HG03442 (cell line): ENCODE results near the gene FSIP1.

Experiments
- ATAC-seq: cut with Tn5 transposase; IDR thresholded peaks from one replicate; pipeline ENCODE4 v1.9.1; 2021; ENCODE audit warnings: mild to moderate bottlenecking, moderate library complexity; ENCODE audit not compliant: unreplicated experiment

The FSIP1 gene

GRCh38 chr15:39597751-39598185 is 184.9 kb downstream of the FSIP1 start:
- ATAC-seq: no peak

- no peak for ATAC-seq
Observed at GRCh38 chr15:39597336-39597735, 185.3 kb downstream of the FSIP1 start.

GRCh38 chr15:39596358-39597051 is 186.1 kb downstream of the FSIP1 start:
- no peak for ATAC-seq

GRCh38 chr15:39595338-39596221 is 187.1 kb downstream of the FSIP1 start:
- ATAC-seq: no peak

- ATAC-seq: no peak
Observed at GRCh38 chr15:39594446-39595337, 187.9 kb downstream of the FSIP1 start.

- no peak for ATAC-seq
Observed at GRCh38 chr15:39593656-39594445, 188.8 kb downstream of the FSIP1 start.

GRCh38 chr15:39593071-39593655 is 189.5 kb downstream of the FSIP1 start:
- no peak for ATAC-seq

GRCh38 chr15:39592500-39592899 is 190.1 kb downstream of the FSIP1 start:
- ATAC-seq: no peak

- no peak for ATAC-seq
Observed at GRCh38 chr15:39591896-39592315, 190.7 kb downstream of the FSIP1 start.

GRCh38 chr15:39591141-39591895 is 191.3 kb downstream of the FSIP1 start:
- no peak for ATAC-seq

- ATAC-seq: no peak
Observed at GRCh38 chr15:39589815-39590644, 192.6 kb downstream of the FSIP1 start.

GRCh38 chr15:39589193-39589814 is 193.3 kb downstream of the FSIP1 start:
- no peak for ATAC-seq

- no peak for ATAC-seq
Observed at GRCh38 chr15:39588531-39589192, 194.0 kb downstream of the FSIP1 start.

GRCh38 chr15:39587731-39588530 is 194.7 kb downstream of the FSIP1 start:
- ATAC-seq: no peak

GRCh38 chr15:39587096-39587721 is 195.4 kb downstream of the FSIP1 start:
- ATAC-seq: no peak
